Ascending aorta (tissue), 2 donors: Measurements from ENCODE around the gene GPR119. TPM values are rescaled to one million over a fixed set of nuclear protein-coding genes. Genes with fewer than 3 reads are reported as not detected.

ENCODE experiments used
- DNase-seq, 2 donors: peaks; one replicate each; pipeline ENCODE4 v3.0.0-alpha.2; 2019; ENCODE audit warnings: low spot score in 2 of 2
- H3K27ac ChIP-seq, 2 donors: fragments of 200-600 bp; sonication (generic); one replicate each; pipeline ENCODE4 v1.5.1; 2016 to 2017; ENCODE audit warnings: mild to moderate bottlenecking in 1 of 2
- H3K27me3 ChIP-seq: fragments of 200-600 bp; sonication (generic); one replicate; pipeline ENCODE4 v1.5.1; 2017
- H3K36me3 ChIP-seq, 2 donors: fragments of 200-600 bp; sonication (generic); one replicate each; pipeline ENCODE4 v1.5.1; 2016
- H3K4me1 ChIP-seq, 2 donors: fragments of 200-600 bp; sonication (generic); one replicate each; pipeline ENCODE4 v1.5.1; 2016 to 2017; ENCODE audit warnings: mild to moderate bottlenecking in 1 of 2
- H3K4me3 ChIP-seq, 2 donors: fragments of 200-600 bp; sonication (generic); one replicate each; pipeline ENCODE4 v1.5.1; 2016 to 2017; ENCODE audit warnings: mild to moderate bottlenecking in 1 of 2
- H3K9me3 ChIP-seq, 2 donors: fragments of 200-600 bp; sonication (generic); one replicate each; pipeline ENCODE4 v1.5.1; 2016
- CTCF ChIP-seq, 3 experiments: fragments of 200-600 bp in 2 of 3; fragments of 450-650 bp in 1 of 3; sonication (generic) in 2 of 3; IDR thresholded peaks; one replicate each; pipeline ENCODE4 v1.5.1; 2016 to 2019; ENCODE audit warnings: antibody characterized with exemption in 3 of 3, mild to moderate bottlenecking in 1 of 3, moderate library complexity in 1 of 3
- intact Hi-C: fragments of 100-400 bp; cut with DNase I; formaldehyde crosslinking; loops from one replicate; pipeline ENCODE4 v1.15.1; 2023
- total RNA-seq: library from RNA; depleted of rRNA; stranded (reverse); fragments of >200 nt; gene quantifications from one replicate; pipeline ENCODE4 v1.1.0, GENCODE V29; 2016

Gene GPR119
- total RNA-seq, 1 donor from 2014 or later = not detected

GRCh38 chrX:130401415-130402207 lies 16.1 kb upstream of the GPR119 start, which contains the start of gene RBMX2:
TSS of gene RBMX2 (plus strand) at chrX:130401987. CDS start at chrX:130402033, 46 bp downstream.
- H3K4me3 ChIP-seq = peak within 1 kb of the TSS; percentile 55 to 74
- peaks cover 0 to 6% of the 10 kb centered on the region in 2 donors for H3K36me3 ChIP-seq
- H3K4me1 ChIP-seq = peaks cover 0 to 2% of the 10 kb centered on the region in 2 donors
- peak; percentile 16 to 80 for DNase-seq
- no peak for TF ChIP-seq CTCF (IDR thresholded peaks at IDR 0.05)
- H3K27ac ChIP-seq = peak within 1 kb of the TSS; percentile 82 to 87
- no peaks in the 10 kb centered on the region for H3K9me3 ChIP-seq
- intact Hi-C loops = loop anchor here (5.0 kb wide), 1 partner anchor 501 kb away; the partner anchor contains the start of gene ENOX2
- H3K27me3 ChIP-seq = no peaks in the 10 kb centered on the region

GRCh38 chrX:130395341-130395740 lies 9.9 kb upstream of the GPR119 start:
- H3K4me1 ChIP-seq = no peaks in the 10 kb centered on the region
- no peaks in the 10 kb centered on the region for H3K9me3 ChIP-seq
- no peak overlapping the region for H3K4me3 ChIP-seq
- no peaks in the 10 kb centered on the region for H3K36me3 ChIP-seq
- no peak overlapping the region for H3K27ac ChIP-seq
- no peaks in the 10 kb centered on the region for H3K27me3 ChIP-seq
- intact Hi-C loops = no loop called here
- DNase-seq = no peak
- TF ChIP-seq CTCF (IDR thresholded peaks at IDR 0.05) = no peak

GRCh38 chrX:130393451-130394074 lies 8.1 kb upstream of the GPR119 start:
- Histone ChIP-seq H3K27ac (no peak overlapping the region), H3K36me3 (no peaks in the 10 kb centered on the region), H3K9me3 (no peaks in the 10 kb centered on the region), H3K27me3 (no peaks in the 10 kb centered on the region), H3K4me3 (no peak overlapping the region), H3K4me1 (no peaks in the 10 kb centered on the region)
- peak; percentile 26 to 65 (median 63) for TF ChIP-seq CTCF (IDR thresholded peaks at IDR 0.05)
- no peak for DNase-seq
- intact Hi-C loops = loop anchor here (1.0 kb wide), 1 partner anchor 524 kb away; no protein-coding TSS in a partner anchor

GRCh38 chrX:130386408-130386808 lies 934 bp upstream of the GPR119 start:
- intact Hi-C loops = no loop called here
- Histone ChIP-seq H3K36me3 (no peaks in the 10 kb centered on the region), H3K27ac (no peak overlapping the region), H3K4me3 (no peak overlapping the region), H3K9me3 (no peaks in the 10 kb centered on the region), H3K4me1 (no peaks in the 10 kb centered on the region), H3K27me3 (peaks cover 6% of the 10 kb centered on the region)
- TF ChIP-seq CTCF (IDR thresholded peaks at IDR 0.05) = no peak
- DNase-seq = no peak

- no peak for DNase-seq
- Histone ChIP-seq H3K4me3 (no peak overlapping the region), H3K27me3 (peaks cover 6% of the 10 kb centered on the region), H3K4me1 (no peaks in the 10 kb centered on the region), H3K36me3 (no peaks in the 10 kb centered on the region), H3K9me3 (no peaks in the 10 kb centered on the region), H3K27ac (no peak overlapping the region)
- intact Hi-C loops = no loop called here
- TF ChIP-seq CTCF (IDR thresholded peaks at IDR 0.05) = no peak
These were observed 7.3 kb downstream of the GPR119 start for GRCh38 chrX:130378024-130378669.
